ENCODE data around the gene SNX8. TPM values are rescaled to one million over a fixed set of nuclear protein-coding genes. Genes with fewer than 3 reads are reported as not detected.

SNX8 gene
- total RNA-seq, 2 donors from 2014 or later, result 53.0 to 53.2 TPM

- H3K27me3 Mint-ChIP-seq (ENCODE audit: insufficient read depth), result no peaks in the 10 kb centered on the region
- peak overlapping the region; percentile 39 for H3K27ac Mint-ChIP-seq
- WGBS, 2 experiments (ENCODE audit: insufficient coverage in 1 of 2, insufficient read length in 1 of 2), result 92 to 97% methylated on average over 15 of the region's 15 CpGs
Observed at GRCh38 chr7:2227699-2228098, 86.5 kb downstream of the SNX8 start.

GRCh38 chr7:2225830-2226229, 88.4 kb downstream of the SNX8 start:
- Histone ChIP-seq H3K27ac (ENCODE audit: low read depth, low read length) (no peak overlapping the region), H3K27me3 (ENCODE audit: control insufficient read depth, insufficient read depth, low read length, poor library complexity, severe bottlenecking) (no peaks in the 10 kb centered on the region), H3K36me3 (ENCODE audit: control insufficient read depth, insufficient read depth, low read length) (peaks cover 72% of the 10 kb centered on the region), H3K9ac (ENCODE audit: extremely low read depth, low read length, poor library complexity, severe bottlenecking) (no peak overlapping the region), H3K9me3 (ENCODE audit: control insufficient read depth, low read length) (no peaks in the 10 kb centered on the region), H3K4me3 (ENCODE audit: low read length) (no peak overlapping the region), H3K4me1 (ENCODE audit: control insufficient read depth, insufficient read depth, low read length) (no peaks in the 10 kb centered on the region)
- DNase-seq, result no peak
- 96 to 99% methylated on average over 9 to 13 of the region's 13 CpGs for WGBS, 2 experiments (ENCODE audit: insufficient coverage in 1 of 2, insufficient read length in 1 of 2)
- H3K27ac Mint-ChIP-seq, result peak overlapping the region; percentile 7
- H3K27me3 Mint-ChIP-seq (ENCODE audit: insufficient read depth), result no peaks in the 10 kb centered on the region
- peaks cover 70% of the 10 kb centered on the region for H3K36me3 Mint-ChIP-seq (ENCODE audit: low read depth)
- H3K4me1 Mint-ChIP-seq, result peaks cover 5% of the 10 kb centered on the region
- no peak for TF ChIP-seq CTCF (conservative IDR thresholded peaks at IDR 0.05)
- no peaks in the 10 kb centered on the region for H3K9me3 Mint-ChIP-seq
- H3K4me3 Mint-ChIP-seq, result no peak overlapping the region

More at GRCh38 chr7:2227699-2228098, 86.5 kb downstream of the SNX8 start:
- Mint-ChIP-seq H3K4me3 (no peak overlapping the region), H3K9me3 (no peaks in the 10 kb centered on the region), H3K36me3 (ENCODE audit: low read depth) (peaks cover 58% of the 10 kb centered on the region), H3K4me1 (peaks cover 5% of the 10 kb centered on the region)
- no peak overlapping the region for H3K4me3 ChIP-seq (ENCODE audit: low read length)
- no peak overlapping the region for H3K9ac ChIP-seq (ENCODE audit: extremely low read depth, low read length, poor library complexity, severe bottlenecking)
- no peaks in the 10 kb centered on the region for H3K27me3 ChIP-seq (ENCODE audit: control insufficient read depth, insufficient read depth, low read length, poor library complexity, severe bottlenecking)
- no peaks in the 10 kb centered on the region for H3K4me1 ChIP-seq (ENCODE audit: control insufficient read depth, insufficient read depth, low read length)
- peaks cover 61% of the 10 kb centered on the region for H3K36me3 ChIP-seq (ENCODE audit: control insufficient read depth, insufficient read depth, low read length)
- TF ChIP-seq CTCF (conservative IDR thresholded peaks at IDR 0.05), result no peak
- DNase-seq, result no peak
- no peaks in the 10 kb centered on the region for H3K9me3 ChIP-seq (ENCODE audit: control insufficient read depth, low read length)
- H3K27ac ChIP-seq (ENCODE audit: low read depth, low read length), result no peak overlapping the region

GRCh38 chr7:2225336-2225735, 88.9 kb downstream of the SNX8 start:
- H3K9me3 ChIP-seq (ENCODE audit: control insufficient read depth, low read length), result no peaks in the 10 kb centered on the region
- no peaks in the 10 kb centered on the region for H3K27me3 ChIP-seq (ENCODE audit: control insufficient read depth, insufficient read depth, low read length, poor library complexity, severe bottlenecking)
- Mint-ChIP-seq H3K4me3 (no peak overlapping the region), H3K4me1 (peaks cover 5% of the 10 kb centered on the region), H3K27ac (no peak overlapping the region), H3K27me3 (ENCODE audit: insufficient read depth) (no peaks in the 10 kb centered on the region), H3K9me3 (no peaks in the 10 kb centered on the region), H3K36me3 (ENCODE audit: low read depth) (peaks cover 68% of the 10 kb centered on the region)
- no peaks in the 10 kb centered on the region for H3K4me1 ChIP-seq (ENCODE audit: control insufficient read depth, insufficient read depth, low read length)
- peaks cover 73% of the 10 kb centered on the region for H3K36me3 ChIP-seq (ENCODE audit: control insufficient read depth, insufficient read depth, low read length)
- H3K27ac ChIP-seq (ENCODE audit: low read depth, low read length), result no peak overlapping the region
- H3K9ac ChIP-seq (ENCODE audit: extremely low read depth, low read length, poor library complexity, severe bottlenecking), result no peak overlapping the region
- no peak for TF ChIP-seq CTCF (conservative IDR thresholded peaks at IDR 0.05)
- no peak overlapping the region for H3K4me3 ChIP-seq (ENCODE audit: low read length)
- 96 to 99% methylated on average over 12 to 14 of the region's 14 CpGs for WGBS, 2 experiments (ENCODE audit: insufficient coverage in 1 of 2, insufficient read length in 1 of 2)
- no peak for DNase-seq

Data from endodermal cell (in vitro differentiated cells).